Pancreas (tissue), 10 donors: ENCODE measurements around the gene ETS1. TPM values are rescaled to one million over a fixed set of nuclear protein-coding genes. Genes with fewer than 3 reads are reported as not detected.

Experiments used
- ATAC-seq, 4 donors: fragments of 200-7000 bp; cut with Tn5 transposase; one replicate each; pipeline versions ENCODE4 v1.8.0 to v1.9.1; 2020; ENCODE audit warnings: mild to moderate bottlenecking in 4 of 4, moderate library complexity in 4 of 4
- DNase-seq, 6 donors: peaks; one replicate each; pipeline ENCODE4 v3.0.0-alpha.2; 2020
- FAIRE-seq: peaks from 2 replicates; lab custom pipeline; 2012; peaks lifted over from hg19 to GRCh38; lab: Jason Lieb, UNC
- H3K27ac ChIP-seq, 4 donors: fragments of 200-600 bp; sonication (generic); 1 replicate in 3 of 4; 2 replicates in 1 of 4; pipeline versions ENCODE4 v1.5.0 to v1.8.0; 2020
- H3K27me3 ChIP-seq, 4 donors: fragments of 200-600 bp; one replicate each; pipeline ENCODE4 v1.8.0; 2021
- H3K36me3 ChIP-seq, 3 donors: fragments of 200-600 bp; sonication (generic) in 1 of 3; one replicate each; pipeline versions ENCODE4 v1.5.0 to v1.8.0; 2020 to 2021
- H3K4me1 ChIP-seq, 3 donors: fragments of 200-600 bp; one replicate each; pipeline ENCODE4 v1.8.0; 2021
- H3K4me3 ChIP-seq, 4 donors: fragments of 200-600 bp; sonication (generic) in 2 of 4; one replicate each; pipeline versions ENCODE4 v1.5.0 to v1.8.0; 2020 to 2021
- H3K9me3 ChIP-seq, 4 donors: fragments of 200-600 bp; one replicate each; pipeline ENCODE4 v1.8.0; 2021
- CTCF ChIP-seq, 4 donors: fragments of 200-600 bp; sonication (generic) in 3 of 4; IDR thresholded peaks; one replicate each; pipeline versions ENCODE4 v1.5.0 to v1.8.0; 2021; ENCODE audit warnings: antibody characterized with exemption in 4 of 4
- WGBS, 2 donors: extraction: QIAGEN DNeasy Blood & Tissue Kit; methylation state at CpG; one replicate each; pipeline ENCODE4 v1.1.7; 2013; 5-methylcytosine and 5-hydroxymethylcytosine counted together
- intact Hi-C, 3 donors: fragments of 100-400 bp; cut with DNase I; formaldehyde crosslinking; loops; one replicate each; pipeline versions ENCODE4 v1.11.1 to v1.14.2; 2022
- polyA plus RNA-seq, 2 donors: library from polyadenylated mRNA; stranded (reverse); fragments of 200-250 nt; gene quantifications; one replicate each; pipeline ENCODE4 v1.2.3, GENCODE V29; 2013
- total RNA-seq, 6 donors: library from RNA; stranded (reverse); fragmentation: NEBNext Ultra II Directional in 4 of 6; extraction: Animal tissue kit (Norgen Biotek cat#: 25700) in 4 of 6; gene quantifications; one replicate each; pipeline versions ENCODE4 v1.2.1 to v1.2.4, GENCODE V29; 2021 to 2023
- donor health status: healthy with polysubstance abuse.
- donor health status: DM: no; HTN: no; CAD: no; lungs with moderate emphysema.
- donor health status: DM: no; HTN: no; CAD: no.
- donor health status: control.
- donor health status: control.
- donor health status: Bipolar disorder and iron deficiency.
- donor health status: DM: yes; HTN: yes; CAD: no.
- donor health status: DM: no; HTN: no; CAD: no.
- donor health status: DM: no; HTN: no; CAD: no.
- donor health status: DM: yes; HTN: yes; CAD: no.

The ETS1 gene
- total and polyA plus RNA-seq, 8 donors: 5.4 to 26.6 (median 13.0) TPM

GRCh38 chr11:128546916-128547315 is 40.4 kb downstream of the ETS1 start:
- Histone ChIP-seq H3K9me3 (no peaks in the 10 kb centered on the region), H3K27ac (no peak overlapping the region), H3K27me3 (no peaks in the 10 kb centered on the region), H3K4me1 (peaks cover 0 to 3% (median 0%) of the 10 kb centered on the region in 3 donors), H3K4me3 (no peak overlapping the region), H3K36me3 (no peaks in the 10 kb centered on the region)
- DNase-seq (no peak), FAIRE-seq (no peak), ATAC-seq (no peak)
- intact Hi-C loops: no loop called here
- WGBS, 2 donors: 92 to 98% methylated on average over 2 of the region's 2 CpGs
- no peak for TF ChIP-seq CTCF (IDR thresholded peaks at IDR 0.05)

GRCh38 chr11:128544471-128545051 is 42.8 kb downstream of the ETS1 start:
- Histone ChIP-seq H3K36me3 (no peaks in the 10 kb centered on the region), H3K9me3 (no peaks in the 10 kb centered on the region), H3K4me1 (peaks cover 0 to 3% (median 0%) of the 10 kb centered on the region in 3 donors), H3K27ac (no peak overlapping the region), H3K27me3 (no peaks in the 10 kb centered on the region), H3K4me3 (no peak overlapping the region)
- FAIRE-seq (no peak), DNase-seq (no peak), ATAC-seq (peak; percentile 25 to 57 (median 54))
- no peak for TF ChIP-seq CTCF (IDR thresholded peaks at IDR 0.05)
- WGBS, 2 donors: 15 to 19% methylated on average over 7 of the region's 7 CpGs
- intact Hi-C loops: no loop called here

GRCh38 chr11:128540469-128540868 is 46.9 kb downstream of the ETS1 start:
- H3K27ac ChIP-seq: no peak overlapping the region
- no peaks in the 10 kb centered on the region for H3K9me3 ChIP-seq
- no peaks in the 10 kb centered on the region for H3K27me3 ChIP-seq
- 88% methylated on average over 6 of the region's 6 CpGs for WGBS, 2 donors
- no peaks in the 10 kb centered on the region for H3K36me3 ChIP-seq
- DNase-seq: no peak
- no peak overlapping the region for H3K4me3 ChIP-seq
- intact Hi-C loops: no loop called here
- ATAC-seq: no peak
- no peak for FAIRE-seq
- H3K4me1 ChIP-seq: peaks cover 11 to 23% (median 19%) of the 10 kb centered on the region in 3 donors
- no peak for TF ChIP-seq CTCF (IDR thresholded peaks at IDR 0.05)

GRCh38 chr11:128536506-128536905 is 50.9 kb downstream of the ETS1 start:
- 50 to 67% methylated on average over 1 of the region's 1 CpG for WGBS, 2 donors
- no peaks in the 10 kb centered on the region for H3K36me3 ChIP-seq
- TF ChIP-seq CTCF (IDR thresholded peaks at IDR 0.05): no peak
- intact Hi-C loops: no loop called here
- DNase-seq (no peak), FAIRE-seq (no peak), ATAC-seq (peak; percentile 48 to 67 (median 52))
- H3K4me1 ChIP-seq: peaks cover 11 to 24% (median 22%) of the 10 kb centered on the region in 3 donors
- no peaks in the 10 kb centered on the region for H3K9me3 ChIP-seq
- peak overlapping the region in 2 of 4 donors; percentile 3 to 11 for H3K27ac ChIP-seq
- H3K4me3 ChIP-seq: no peak overlapping the region
- H3K27me3 ChIP-seq: no peaks in the 10 kb centered on the region
